Transverse colon (tissue), 4 donors: ENCODE measurements around the gene ARHGAP40. TPM values are rescaled to one million over a fixed set of nuclear protein-coding genes. Genes with fewer than 3 reads are reported as not detected.

ENCODE experiments used
- DNase-seq: peaks from one replicate; pipeline ENCODE4 v3.0.0-alpha.2; 2019
- H3K27ac ChIP-seq, 4 donors: fragments of 200-600 bp; sonication (generic); 2 replicates each; pipeline ENCODE4 v1.5.1; 2016 to 2018; ENCODE audit warnings: inconsistent platforms in 4 of 4
- H3K27me3 ChIP-seq: fragments of 200-600 bp; sonication (generic); 2 replicates; pipeline ENCODE4 v1.5.1; 2017; ENCODE audit warnings: inconsistent platforms
- H3K36me3 ChIP-seq, 4 donors: fragments of 200-600 bp; sonication (generic); 2 replicates each; pipeline ENCODE4 v1.5.1; 2017 to 2019; ENCODE audit warnings: inconsistent platforms in 4 of 4
- H3K4me1 ChIP-seq, 4 donors: fragments of 200-600 bp; sonication (generic); 2 replicates each; pipeline ENCODE4 v1.5.1; 2017 to 2020; ENCODE audit warnings: inconsistent platforms in 4 of 4
- H3K4me3 ChIP-seq, 4 donors: fragments of 200-600 bp; sonication (generic); 1 replicate in 1 of 4; 2 replicates in 3 of 4; pipeline versions ENCODE4 v1.5.1 to v1.6.1; 2017 to 2019; ENCODE audit warnings: inconsistent platforms in 4 of 4
- H3K9me3 ChIP-seq, 2 donors: fragments of 200-600 bp; sonication (generic); 2 replicates each; pipeline ENCODE4 v1.5.1; 2017 to 2019; ENCODE audit warnings: inconsistent platforms in 2 of 2
- CTCF ChIP-seq, 5 experiments: fragments of 200-600 bp in 3 of 5; fragments of 450-650 bp in 2 of 5; sonication (generic) in 3 of 5; IDR thresholded peaks; 1 replicate in 2 of 5; 2 replicates in 3 of 5; pipeline ENCODE4 v1.5.1; 2016 to 2017; ENCODE audit warnings: antibody characterized with exemption in 5 of 5, inconsistent platforms in 3 of 5, mild to moderate bottlenecking in 2 of 5, moderate library complexity in 1 of 5
- EP300 ChIP-seq: sonication (generic); formaldehyde crosslinking; IDR thresholded peaks from one replicate; pipeline ENCODE4 v1.6.1; 2017; ENCODE audit warnings: antibody characterized with exemption, low read depth
- POLR2A ChIP-seq: fragments of 450-650 bp; IDR thresholded peaks from one replicate; pipeline ENCODE4 v1.6.1; 2016; ENCODE audit warnings: antibody characterized with exemption, mild to moderate bottlenecking, moderate library complexity
- POLR2AphosphoS5 ChIP-seq, 3 donors: sonication (generic); formaldehyde crosslinking; IDR thresholded peaks; one replicate each; pipeline ENCODE4 v1.6.1; 2016; ENCODE audit warnings: antibody characterized with exemption in 3 of 3
- WGBS, 2 donors: methylation state at CpG; one replicate each; pipeline ENCODE4 v1.1.5; 2018; ENCODE audit warnings: low coverage in 1 of 2; 5-methylcytosine and 5-hydroxymethylcytosine counted together
- in situ Hi-C, 4 donors: fragments of 200-750 bp; cut with MboI; loops; one replicate each; pipeline versions ENCODE4 v1.15.0 to v1.15.1; 2017; ENCODE audit warnings: low sequenced_read_pairs in 3 of 4, low pct_ligation_motif_present in 1 of 4, low pct_unique_long_range_greater_than_20kb in 1 of 4
- intact Hi-C: fragments of 100-400 bp; cut with DNase I; formaldehyde crosslinking; loops from one replicate; pipeline ENCODE4 v1.15.1; 2023; ENCODE audit warnings: low total_unique reads
- total RNA-seq, 4 donors: library from RNA; depleted of rRNA; stranded (reverse); fragments of >200 nt; gene quantifications; one replicate each; pipeline ENCODE4 v1.1.0, GENCODE V29; 2016

Gene ARHGAP40
- total RNA-seq, 4 donors from 2014 or later, result not detected

- 64 to 78% methylated on average over 1 to 4 of the region's 4 CpGs for WGBS, 2 donors
Measured at GRCh38 chr20:38579921-38580320, 21.7 kb upstream of the ARHGAP40 start.

GRCh38 chr20:38581013-38581412 lies 20.6 kb upstream of the ARHGAP40 start, which contains the start of gene ADIG:
Gene ADIG, plus strand, starts transcription at chr20:38581197. Its CDS starts 54 bp downstream, at chr20:38581251.
- intact Hi-C loops, result no loop called here
- H3K36me3 ChIP-seq, result peaks cover 0 to 5% (median under 1%) of the 10 kb centered on the region in 4 donors
- H3K4me1 ChIP-seq, result no peaks in the 10 kb centered on the region
- H3K27me3 ChIP-seq, result peaks cover 10% of the 10 kb centered on the region
- no peak for DNase-seq
- H3K27ac ChIP-seq, result no peak within 1 kb of the TSS
- WGBS, 2 donors, result 58 to 100% methylated on average over 1 to 5 of the region's 5 CpGs
- H3K9me3 ChIP-seq, result no peaks in the 10 kb centered on the region
- H3K4me3 ChIP-seq, result no peak within 1 kb of the TSS
- in situ Hi-C loops, result no loop called here
- TF ChIP-seq CTCF (IDR thresholded peaks at IDR 0.05), result no peak
- TF ChIP-seq EP300, result no peak
- TF ChIP-seq POLR2A, result no peak

More at GRCh38 chr20:38579921-38580320, 21.7 kb upstream of the ARHGAP40 start:
- DNase-seq, result no peak
- H3K4me1 ChIP-seq, result no peaks in the 10 kb centered on the region
- TF ChIP-seq CTCF (IDR thresholded peaks at IDR 0.05) (no peak), POLR2AphosphoS5 (IDR thresholded peaks at IDR 0.05) (no peak), EP300 (no peak), POLR2A (no peak)
- H3K27me3 ChIP-seq, result peaks cover 9% of the 10 kb centered on the region
- intact Hi-C loops (no loop called here), in situ Hi-C loops (no loop called here)
- peaks cover 0 to 14% (median 6%) of the 10 kb centered on the region in 4 donors for H3K36me3 ChIP-seq
- H3K27ac ChIP-seq, result no peak overlapping the region
- H3K9me3 ChIP-seq, result no peaks in the 10 kb centered on the region
- H3K4me3 ChIP-seq, result no peak overlapping the region

- TF ChIP-seq CTCF (IDR thresholded peaks at IDR 0.05) (no peak), POLR2A (no peak), POLR2AphosphoS5 (IDR thresholded peaks at IDR 0.05) (no peak), EP300 (no peak)
- Histone ChIP-seq H3K36me3 (no peaks in the 10 kb centered on the region), H3K27me3 (peaks cover 10% of the 10 kb centered on the region), H3K4me1 (no peaks in the 10 kb centered on the region), H3K9me3 (no peaks in the 10 kb centered on the region), H3K27ac (no peak overlapping the region), H3K4me3 (no peak overlapping the region)
- intact Hi-C loops (no loop called here), in situ Hi-C loops (no loop called here)
- no peak for DNase-seq
- 70% methylated on average over 4 of the region's 4 CpGs; no CpG with 5 or more reads in 1 of the 2 donors for WGBS, 2 donors
Measured at GRCh38 chr20:38581830-38582358, 19.7 kb upstream of the ARHGAP40 start.

GRCh38 chr20:38583306-38583705 lies 18.3 kb upstream of the ARHGAP40 start:
- intact Hi-C loops, result no loop called here
- TF ChIP-seq CTCF (IDR thresholded peaks at IDR 0.05) (no peak), POLR2A (no peak), POLR2AphosphoS5 (IDR thresholded peaks at IDR 0.05) (no peak), EP300 (no peak)
- 83% methylated on average over 4 of the region's 4 CpGs; no CpG with 5 or more reads in 1 of the 2 donors for WGBS, 2 donors
- Histone ChIP-seq H3K4me1 (no peaks in the 10 kb centered on the region), H3K4me3 (no peak overlapping the region), H3K9me3 (no peaks in the 10 kb centered on the region), H3K27ac (no peak overlapping the region), H3K27me3 (peaks cover 10% of the 10 kb centered on the region), H3K36me3 (no peaks in the 10 kb centered on the region)
- DNase-seq, result no peak
- in situ Hi-C loops, result no loop called here
